GM23338 (cell line): ENCODE results near the gene MPO. TPM values are rescaled to one million over a fixed set of nuclear protein-coding genes. Genes with fewer than 3 reads are reported as not detected.

Experiments used
- ATAC-seq: fragments of 200-7000 bp; cut with Tn5 transposase; 3 replicates; pipeline ENCODE4 v1.9.1; 2020
- DNase-seq: peaks from one replicate; pipeline ENCODE4 v3.0.0-alpha.2; 2015; ENCODE audit warnings: low spot score
- H2AFZ ChIP-seq: fragments of 200-600 bp; sonication (generic); 2 replicates; pipeline ENCODE4 v1.8.0; 2016; ENCODE audit warnings: antibody characterized with exemption, mild to moderate bottlenecking, moderate library complexity
- H3F3A ChIP-seq: fragments of 200-600 bp; sonication (generic); replicated peaks from 2 replicates; pipeline ENCODE4 v1.8.0; 2017; ENCODE audit warnings: antibody characterized with exemption, mixed run types, low read depth
- H3K27ac ChIP-seq: fragments of 200-600 bp; sonication (generic); 2 replicates; pipeline ENCODE4 v1.6.1; 2016; ENCODE audit warnings: low read depth
- H3K27me3 ChIP-seq: fragments of 200-600 bp; sonication (generic); 2 replicates; pipeline ENCODE4 v1.8.0; 2016; ENCODE audit warnings: mild to moderate bottlenecking, mixed run types, moderate library complexity; ENCODE audit not compliant: insufficient read depth
- H3K36me3 ChIP-seq: fragments of 200-600 bp; sonication (generic); 2 replicates; pipeline ENCODE4 v1.8.0; 2016; ENCODE audit warnings: mild to moderate bottlenecking; ENCODE audit not compliant: insufficient read depth
- H3K4me1 ChIP-seq: fragments of 200-600 bp; sonication (generic); 2 replicates; pipeline ENCODE4 v1.8.0; 2016; ENCODE audit warnings: mild to moderate bottlenecking, moderate library complexity; ENCODE audit not compliant: insufficient read depth
- H3K4me2 ChIP-seq: fragments of 200-600 bp; sonication (generic); 2 replicates; pipeline ENCODE4 v1.7.1; 2017; ENCODE audit warnings: mixed run types
- H3K4me3 ChIP-seq: fragments of 200-600 bp; sonication (generic); 2 replicates; pipeline ENCODE4 v1.6.1; 2016; ENCODE audit warnings: mixed run types
- H3K79me2 ChIP-seq: fragments of 200-600 bp; sonication (generic); replicated peaks from 2 replicates; pipeline ENCODE4 v1.8.0; 2017; ENCODE audit warnings: mild to moderate bottlenecking; ENCODE audit not compliant: insufficient read depth
- H3K9me2 ChIP-seq: fragments of 200-600 bp; sonication (generic); 2 replicates; pipeline ENCODE4 v1.8.0; 2017; ENCODE audit not compliant: insufficient read depth
- H4K20me1 ChIP-seq: fragments of 200-600 bp; sonication (generic); replicated peaks from 2 replicates; pipeline ENCODE4 v1.8.0; 2017; ENCODE audit warnings: mild to moderate bottlenecking; ENCODE audit not compliant: insufficient read depth
- H3K27ac Mint-ChIP-seq: 2 replicates; pipeline ENCODE4 v1.8.0; 2020; ENCODE audit warnings: inconsistent platforms, mild to moderate bottlenecking, moderate library complexity, mixed read lengths
- H3K27me3 Mint-ChIP-seq: 3 replicates; pipeline ENCODE4 v1.8.0; 2022; ENCODE audit warnings: low read depth, mild to moderate bottlenecking, moderate library complexity, mixed read lengths, inconsistent platforms; ENCODE audit not compliant: insufficient read depth, poor library complexity
- H3K36me3 Mint-ChIP-seq: 3 replicates; pipeline ENCODE4 v1.8.0; 2021; ENCODE audit warnings: low read depth, mild to moderate bottlenecking, inconsistent platforms, moderate library complexity, mixed read lengths
- H3K4me1 Mint-ChIP-seq: 3 replicates; pipeline ENCODE4 v1.8.0; 2020; ENCODE audit warnings: mild to moderate bottlenecking, inconsistent platforms, mixed read lengths
- H3K4me3 Mint-ChIP-seq: 3 replicates; pipeline ENCODE4 v1.8.0; 2021; ENCODE audit warnings: moderate library complexity, mild to moderate bottlenecking, inconsistent platforms, mixed read lengths
- H3K9me3 Mint-ChIP-seq: 3 replicates; pipeline ENCODE4 v1.8.0; 2020; ENCODE audit warnings: moderate library complexity, mild to moderate bottlenecking, inconsistent platforms, mixed read lengths
- CREB1 ChIP-seq: fragments of 250-450 bp; sonication (Bioruptor Pico); IDR thresholded peaks from 2 replicates; pipeline ENCODE4 v1.5.0; 2020; ENCODE audit warnings: low read depth, mild to moderate bottlenecking, moderate library complexity
- CTCF ChIP-seq, 2 experiments: fragments of 200-600 bp in 1 of 2; sonication (generic) in 1 of 2; conservative IDR thresholded peaks; 2 replicates each; pipeline versions ENCODE4 v1.5.1 to v1.6.1; 2016 to 2017; ENCODE audit warnings: antibody characterized with exemption in 2 of 2, low read depth in 2 of 2, mild to moderate bottlenecking in 2 of 2, moderate library complexity in 1 of 2
- EZH2 ChIP-seq: fragments of 200-600 bp; sonication (generic); IDR thresholded peaks from one replicate; pipeline ENCODE4 v1.8.0; 2017; ENCODE audit warnings: antibody characterized with exemption, mild to moderate bottlenecking, low read depth; ENCODE audit not compliant: unreplicated experiment
- EZH2phosphoT487 ChIP-seq: fragments of 200-600 bp; sonication (generic); IDR thresholded peaks from one replicate; pipeline ENCODE4 v1.8.1; 2018; ENCODE audit warnings: antibody characterized with exemption; ENCODE audit not compliant: unreplicated experiment
- JUNB ChIP-seq: IDR thresholded peaks from one replicate; pipeline ENCODE4 v1.6.1; 2016; ENCODE audit warnings: antibody characterized with exemption; ENCODE audit not compliant: unreplicated experiment
- NANOG ChIP-seq: IDR thresholded peaks from 2 replicates; pipeline ENCODE4 v1.6.1; 2016; ENCODE audit warnings: antibody characterized with exemption, borderline replicate concordance
- POLR2AphosphoS5 ChIP-seq: IDR thresholded peaks from 2 replicates; pipeline ENCODE4 v1.6.1; 2016; ENCODE audit warnings: antibody characterized with exemption, low read depth
- REST ChIP-seq: IDR thresholded peaks from one replicate; pipeline ENCODE4 v1.6.1; 2018; ENCODE audit warnings: antibody characterized with exemption; ENCODE audit not compliant: unreplicated experiment
- ZNF114 ChIP-seq: fragments of 250-450 bp; sonication (Bioruptor Pico); IDR thresholded peaks from 2 replicates; pipeline ENCODE4 v1.5.0; 2020; ENCODE audit warnings: mild to moderate bottlenecking, moderate library complexity
- ZNF331 ChIP-seq: fragments of 250-450 bp; sonication (Bioruptor Pico); IDR thresholded peaks from 2 replicates; pipeline ENCODE4 v1.5.0; 2020; ENCODE audit warnings: low read depth, mild to moderate bottlenecking, moderate library complexity
- ZNF462 ChIP-seq: fragments of 250-450 bp; sonication (Bioruptor Pico); IDR thresholded peaks from 2 replicates; pipeline ENCODE4 v1.5.0; 2020; ENCODE audit warnings: mild to moderate bottlenecking, moderate library complexity
- polyA plus RNA-seq: library from polyadenylated mRNA; unstranded; fragments of >200 nt; fragmentation: Nextera tagmentation; extraction: Ambion mirVana; gene quantifications from 2 replicates; pipeline ENCODE4 v1.2.1, GENCODE V29; 2016
- total RNA-seq: library from RNA; depleted of rRNA; stranded (reverse); fragments of >200 nt; shearing (Covaris generic); gene quantifications from 2 replicates; pipeline ENCODE4 v1.2.3, GENCODE V29; 2014

The MPO gene
- total and polyA plus RNA-seq, 2 experiments from 2014 or later = 0.08 TPM; not detected in 1

GRCh38 chr17:58228679-58229078, 52.1 kb downstream of the MPO start (continued):
- TF ChIP-seq ZNF462 (no peak), EZH2 (no peak), POLR2AphosphoS5 (no peak), EZH2phosphoT487 (no peak), NANOG (no peak), CTCF (conservative IDR thresholded peaks at IDR 0.05; ENCODE audit: low read depth in 2 of 2) (no peak), ZNF114 (no peak), ZNF331 (no peak)

GRCh38 chr17:58227733-58228132, 53.0 kb downstream of the MPO start:
- H3K27me3 Mint-ChIP-seq = no peaks in the 10 kb centered on the region
- no peak overlapping the region for H3K4me3 Mint-ChIP-seq
- no peaks in the 10 kb centered on the region for H3K36me3 ChIP-seq
- H3K4me1 ChIP-seq = peaks cover 3% of the 10 kb centered on the region; the same call in 1 of the 2 replicates
- no peak overlapping the region for H3K4me3 ChIP-seq
- H3K4me2 ChIP-seq = no peak overlapping the region
- H3K9me3 Mint-ChIP-seq = peaks cover 4% of the 10 kb centered on the region; the same call in 2 of the 3 replicates
- H3K79me2 ChIP-seq = no peaks in the 10 kb centered on the region
- H3F3A ChIP-seq = no peaks in the 10 kb centered on the region
- peaks cover 10% of the 10 kb centered on the region for H3K4me1 Mint-ChIP-seq
- no peak overlapping the region for H3K27ac Mint-ChIP-seq
- no peak overlapping the region for H3K27ac ChIP-seq
- DNase-seq (no peak), ATAC-seq (no peak)
- no peaks in the 10 kb centered on the region for H4K20me1 ChIP-seq
- 0 out of 2 replicates have a peak, but pooled peaks cover 6% of the 10 kb centered on the region for H3K9me2 ChIP-seq
- no peak overlapping the region for H2AFZ ChIP-seq
- H3K36me3 Mint-ChIP-seq = no peaks in the 10 kb centered on the region
- H3K27me3 ChIP-seq = peaks cover 18% of the 10 kb centered on the region; the same call in 1 of the 2 replicates
- TF ChIP-seq EZH2phosphoT487 = no peak
- TF ChIP-seq REST = no peak
- no peak for TF ChIP-seq CREB1
- no peak for TF ChIP-seq JUNB
- no peak for TF ChIP-seq CTCF (conservative IDR thresholded peaks at IDR 0.05; ENCODE audit: low read depth in 2 of 2)
